Parathyroid adenoma (tissue), 2 donors: Measurements from ENCODE around the gene PPP2R5E.
"Not testable (repeated sequence)": the region's sequence is repeated elsewhere in the genome, so short reads cannot be mapped to it uniquely, and the experiment has no call there.

ENCODE experiments used
- H2AFZ ChIP-seq: fragments of 300-600 bp; sonication (generic); one replicate; pipeline ENCODE4 v1.7.0; 2017; ENCODE audit warnings: antibody characterized with exemption, mild to moderate bottlenecking
- H3K27ac ChIP-seq: fragments of 300-600 bp; sonication (generic); one replicate; pipeline ENCODE4 v1.7.0; 2017
- H3K27me3 ChIP-seq: fragments of 300-600 bp; sonication (generic); one replicate; pipeline ENCODE4 v1.7.0; 2017; ENCODE audit warnings: low read length; ENCODE audit not compliant: control insufficient read depth, insufficient read depth
- H3K36me3 ChIP-seq: fragments of 300-600 bp; sonication (generic); one replicate; pipeline ENCODE4 v1.7.0; 2017; ENCODE audit warnings: low read length; ENCODE audit not compliant: control insufficient read depth, insufficient read depth
- H3K4me1 ChIP-seq: fragments of 300-600 bp; sonication (generic); one replicate; pipeline ENCODE4 v1.7.0; 2017; ENCODE audit warnings: control low read depth
- H3K4me2 ChIP-seq: fragments of 300-600 bp; sonication (generic); one replicate; pipeline ENCODE4 v1.7.0; 2017; ENCODE audit warnings: low read length
- H3K4me3 ChIP-seq: fragments of 300-600 bp; sonication (generic); one replicate; pipeline ENCODE4 v1.7.0; 2017; ENCODE audit warnings: low read depth, low read length
- H3K79me2 ChIP-seq: fragments of 300-600 bp; sonication (generic); one replicate; pipeline ENCODE4 v1.7.0; 2017; ENCODE audit warnings: control low read depth
- H3K9ac ChIP-seq: fragments of 300-600 bp; sonication (generic); one replicate; pipeline ENCODE4 v1.7.0; 2017; ENCODE audit warnings: mild to moderate bottlenecking
- H3K9me3 ChIP-seq: fragments of 300-600 bp; sonication (generic); one replicate; pipeline ENCODE4 v1.7.0; 2017; ENCODE audit warnings: low read length; ENCODE audit not compliant: control insufficient read depth
- TF ChIP-seq, protein P1 (sequence below): fragments of 300-600 bp; sonication (generic); IDR thresholded peaks from one replicate; pipeline ENCODE4 v1.7.0; 2017; ENCODE audit warnings: antibody characterized with exemption, mild to moderate bottlenecking
- donor health status: primary hyperparathyroidism.

PPP2R5E gene

DNA sequence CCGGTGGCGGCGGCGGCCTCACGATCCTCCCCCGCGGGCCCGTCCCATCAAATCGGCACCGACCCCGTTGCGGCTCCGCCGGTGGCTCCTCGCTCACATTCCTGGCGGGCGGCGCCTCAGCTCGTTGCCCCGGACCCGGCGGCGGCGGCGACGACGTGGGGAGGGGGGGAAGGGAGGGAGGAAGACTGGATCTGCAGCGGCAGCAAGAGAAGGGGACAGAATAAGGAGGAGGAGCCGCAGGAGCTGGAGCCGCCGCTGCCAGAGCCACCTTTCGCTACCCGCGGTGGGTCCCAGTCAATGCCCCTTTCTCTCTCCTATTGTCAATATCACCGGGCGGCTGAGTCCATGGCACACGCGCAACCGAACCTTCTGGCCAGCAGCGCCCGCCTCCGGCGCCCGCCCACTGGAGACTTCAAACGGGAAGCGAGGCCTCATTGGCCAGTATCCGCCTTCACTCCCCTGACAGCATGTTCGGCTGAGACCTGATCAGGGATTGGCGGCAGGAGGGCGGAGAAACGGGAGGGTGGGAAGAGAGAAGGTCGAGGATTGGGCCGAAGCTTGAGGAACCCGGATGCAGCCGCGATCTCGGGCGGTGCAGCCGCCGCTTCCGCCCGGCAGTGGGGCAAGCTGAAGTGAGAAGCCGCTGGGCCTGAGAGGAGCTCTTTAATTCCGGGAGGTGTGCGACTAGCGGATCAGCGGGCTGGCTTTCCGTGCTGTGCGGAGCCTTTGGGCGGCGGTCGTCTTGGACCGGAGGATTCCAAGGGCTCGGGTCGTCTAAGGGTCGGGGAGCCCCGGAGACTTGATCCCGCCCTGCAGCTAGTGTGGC is at the start of gene PPP2R5E:
TSS of gene PPP2R5E (minus strand) at position 378 of the 826 bp plus-strand sequence. CDS start 3,692 bp downstream, outside the sequence.
- peaks cover 21% of the 10 kb centered on the region for H3K79me2 ChIP-seq
- peaks cover 3% of the 10 kb centered on the region for H3K4me1 ChIP-seq
- H3K36me3 ChIP-seq: no peaks in the 10 kb centered on the region
- H3K4me2 ChIP-seq: peak within 1 kb of the TSS; percentile 84
- TF ChIP-seq, protein P1, sequence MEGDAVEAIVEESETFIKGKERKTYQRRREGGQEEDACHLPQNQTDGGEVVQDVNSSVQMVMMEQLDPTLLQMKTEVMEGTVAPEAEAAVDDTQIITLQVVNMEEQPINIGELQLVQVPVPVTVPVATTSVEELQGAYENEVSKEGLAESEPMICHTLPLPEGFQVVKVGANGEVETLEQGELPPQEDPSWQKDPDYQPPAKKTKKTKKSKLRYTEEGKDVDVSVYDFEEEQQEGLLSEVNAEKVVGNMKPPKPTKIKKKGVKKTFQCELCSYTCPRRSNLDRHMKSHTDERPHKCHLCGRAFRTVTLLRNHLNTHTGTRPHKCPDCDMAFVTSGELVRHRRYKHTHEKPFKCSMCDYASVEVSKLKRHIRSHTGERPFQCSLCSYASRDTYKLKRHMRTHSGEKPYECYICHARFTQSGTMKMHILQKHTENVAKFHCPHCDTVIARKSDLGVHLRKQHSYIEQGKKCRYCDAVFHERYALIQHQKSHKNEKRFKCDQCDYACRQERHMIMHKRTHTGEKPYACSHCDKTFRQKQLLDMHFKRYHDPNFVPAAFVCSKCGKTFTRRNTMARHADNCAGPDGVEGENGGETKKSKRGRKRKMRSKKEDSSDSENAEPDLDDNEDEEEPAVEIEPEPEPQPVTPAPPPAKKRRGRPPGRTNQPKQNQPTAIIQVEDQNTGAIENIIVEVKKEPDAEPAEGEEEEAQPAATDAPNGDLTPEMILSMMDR: no peak
- peak within 1 kb of the TSS; percentile 98 for H2AFZ ChIP-seq
- no peaks in the 10 kb centered on the region for H3K27me3 ChIP-seq
- peak within 1 kb of the TSS; percentile 96 for H3K4me3 ChIP-seq
- no peaks in the 10 kb centered on the region for H3K9me3 ChIP-seq
- peak within 1 kb of the TSS; percentile 73 for H3K27ac ChIP-seq
- H3K9ac ChIP-seq: peak within 1 kb of the TSS; percentile 87

DNA sequence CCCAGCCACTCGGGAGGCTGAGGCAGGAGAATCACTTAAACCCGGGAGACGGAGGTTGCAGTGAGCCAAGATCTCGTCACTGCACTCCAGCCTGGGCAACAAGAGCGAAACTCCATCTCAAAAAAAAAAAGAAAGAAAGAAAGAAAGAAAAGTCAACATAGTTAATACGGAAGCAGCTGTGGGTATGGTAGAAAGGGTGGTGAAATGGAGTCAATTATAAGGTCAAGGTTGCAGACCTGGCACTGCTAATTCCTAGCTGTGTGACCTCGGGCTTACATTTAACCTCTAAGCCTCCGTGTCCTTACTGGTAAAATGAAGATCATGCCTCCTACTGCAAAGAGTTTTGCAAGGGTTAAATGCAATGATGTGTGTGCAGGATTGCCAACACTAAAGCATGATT is 39.9 kb upstream of the PPP2R5E start:
- not testable (repeated sequence) for H2AFZ ChIP-seq, H3K79me2 ChIP-seq, H3K9ac ChIP-seq, H3K9me3 ChIP-seq, H3K4me1 ChIP-seq, H3K27ac ChIP-seq, H3K4me2 ChIP-seq, H3K27me3 ChIP-seq, H3K36me3 ChIP-seq, H3K4me3 ChIP-seq

DNA sequence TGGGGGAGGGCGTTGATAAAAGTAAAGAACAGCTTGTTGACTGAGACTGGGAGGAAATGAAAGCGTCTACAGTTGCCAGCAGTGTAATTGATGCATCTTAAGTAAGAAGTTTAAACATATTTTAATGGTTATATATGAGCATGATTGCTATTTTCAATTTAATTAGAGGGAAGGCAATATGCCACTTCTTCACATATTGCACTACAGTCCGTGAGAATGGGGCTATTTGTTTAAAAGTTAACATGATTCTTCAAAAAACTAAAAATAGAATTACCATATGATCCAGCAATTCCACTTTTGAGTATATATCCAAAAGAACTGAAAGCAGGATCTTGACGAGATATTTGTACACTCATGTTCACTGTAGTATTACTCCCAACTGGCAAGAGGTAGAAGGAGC is 38.3 kb upstream of the PPP2R5E start:
- Histone ChIP-seq H3K36me3 (no peaks in the 10 kb centered on the region), H3K4me2 (no peak overlapping the region), H2AFZ (no peak overlapping the region), H3K79me2 (no peaks in the 10 kb centered on the region), H3K27ac (no peak overlapping the region), H3K9me3 (no peaks in the 10 kb centered on the region), H3K4me1 (no peaks in the 10 kb centered on the region), H3K4me3 (no peak overlapping the region), H3K27me3 (no peaks in the 10 kb centered on the region), H3K9ac (no peak overlapping the region)
- TF ChIP-seq, protein P1: no peak

DNA sequence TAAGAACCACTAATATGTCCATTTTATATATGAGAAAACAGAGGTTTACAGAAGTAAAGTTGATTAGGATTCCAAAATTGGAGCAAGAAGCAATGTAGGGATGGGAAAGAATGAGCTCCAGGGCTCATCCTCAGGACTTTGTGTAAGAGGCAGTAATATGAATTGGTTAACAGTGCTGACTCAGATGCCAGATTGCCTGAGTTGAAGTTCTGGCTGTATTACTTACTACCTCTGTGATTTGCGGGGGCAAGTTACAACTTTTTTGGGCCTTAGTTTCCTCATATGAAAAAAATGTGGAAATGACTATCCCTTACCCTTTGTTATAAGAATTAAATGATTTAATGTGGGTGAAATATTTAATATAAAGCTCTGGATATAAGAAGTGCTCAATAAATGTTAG is 35.1 kb upstream of the PPP2R5E start:
- Histone ChIP-seq H3K4me2 (no peak overlapping the region), H3K4me1 (no peaks in the 10 kb centered on the region), H3K4me3 (no peak overlapping the region), H3K36me3 (no peaks in the 10 kb centered on the region), H3K27me3 (no peaks in the 10 kb centered on the region), H3K9ac (no peak overlapping the region), H3K79me2 (no peaks in the 10 kb centered on the region), H2AFZ (no peak overlapping the region), H3K27ac (no peak overlapping the region), H3K9me3 (no peaks in the 10 kb centered on the region)
- TF ChIP-seq, protein P1: no peak

DNA sequence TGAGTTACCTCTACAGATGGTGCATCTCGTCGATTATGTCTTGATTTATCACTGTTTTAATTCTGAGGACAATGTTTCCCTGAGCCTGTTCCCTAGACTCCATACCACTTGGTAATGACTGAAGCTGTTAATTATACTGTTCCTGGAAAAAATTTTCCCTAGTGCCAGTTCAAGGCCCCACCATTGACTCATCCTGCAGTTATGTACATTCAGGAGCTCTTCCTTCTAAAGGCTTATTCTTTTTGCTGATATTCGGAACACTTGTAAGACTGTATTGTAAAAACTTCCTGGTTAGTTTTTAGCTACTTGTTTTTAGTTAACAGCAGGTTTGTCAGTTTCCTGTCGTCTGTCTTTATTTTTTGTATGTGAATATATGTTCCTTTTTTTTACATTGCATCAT is 30.4 kb upstream of the PPP2R5E start:
- TF ChIP-seq, protein P1: no peak
- Histone ChIP-seq H3K27me3 (no peaks in the 10 kb centered on the region), H2AFZ (no peak overlapping the region), H3K4me2 (no peak overlapping the region), H3K4me1 (no peaks in the 10 kb centered on the region), H3K9me3 (no peaks in the 10 kb centered on the region), H3K36me3 (no peaks in the 10 kb centered on the region), H3K9ac (no peak overlapping the region), H3K79me2 (no peaks in the 10 kb centered on the region), H3K4me3 (no peak overlapping the region), H3K27ac (no peak overlapping the region)
